Fibroblast of the aortic adventitia (primary cell): ENCODE data around the gene NOXO1. TPM values are rescaled to one million over a fixed set of nuclear protein-coding genes. Genes with fewer than 3 reads are reported as not detected.
"Not testable (repeated sequence)": the region's sequence is repeated elsewhere in the genome, so short reads cannot be mapped to it uniquely, and the experiment has no call there.

ENCODE experiments used
- DNase-seq: peaks from one replicate; pipeline ENCODE4 v3.0.0-alpha.2; 2010; ENCODE audit warnings: low read depth
- H3K4me3 ChIP-seq: 2 replicates; pipeline ENCODE4 v1.5.1; 2011; ENCODE audit warnings: low read depth, mild to moderate bottlenecking, control low read depth, low read length, moderate library complexity
- CTCF ChIP-seq: IDR thresholded peaks from 2 replicates; pipeline ENCODE4 v1.5.1; 2011; ENCODE audit warnings: mild to moderate bottlenecking, low read length, control low read depth, inconsistent platforms; ENCODE audit not compliant: insufficient read depth
- total RNA-seq: library from RNA; depleted of rRNA; stranded (reverse); fragments of >200 nt; gene quantifications from 2 replicates; pipeline ENCODE4 v1.2.3, GENCODE V29; 2012; ENCODE audit warnings: low replicate concordance

The NOXO1 gene
- total RNA-seq, 1 donor = not detected

GRCh38 chr16:1964506-1965395 lies 16.5 kb downstream of the NOXO1 start, which contains the start of gene RPS2:
TSS of gene RPS2 (minus strand) at chr16:1964826. CDS start at chr16:1964625, 201 bp downstream.
- peak within 1 kb of the TSS; percentile 92 for H3K4me3 ChIP-seq
- peak; percentile 99 for DNase-seq
- no peak for TF ChIP-seq CTCF

GRCh38 chr16:1963806-1964505 lies 17.3 kb downstream of the NOXO1 start:
- peak; percentile 42 for DNase-seq
- no peak for TF ChIP-seq CTCF

GRCh38 chr16:1962161-1963153 lies 18.8 kb downstream of the NOXO1 start:
- H3K4me3 ChIP-seq = peak overlapping the region; percentile 44
- not testable (repeated sequence) for DNase-seq

More at GRCh38 chr16:1963806-1964505, 17.3 kb downstream of the NOXO1 start:
- peak overlapping the region; percentile 85 for H3K4me3 ChIP-seq

GRCh38 chr16:1961651-1962067 lies 19.6 kb downstream of the NOXO1 start:
- DNase-seq = no peak
- no peak overlapping the region for H3K4me3 ChIP-seq
- no peak for TF ChIP-seq CTCF

- H3K4me3 ChIP-seq = peak overlapping the region; percentile 85
- TF ChIP-seq CTCF = no peak
- DNase-seq = peak; percentile 43
Measured at GRCh38 chr16:1960665-1961630, 20.3 kb downstream of the NOXO1 start.

GRCh38 chr16:1959269-1960039 lies 21.8 kb downstream of the NOXO1 start, which contains the start of gene NDUFB10:
TSS of gene NDUFB10 (plus strand) at chr16:1959538. CDS start at chr16:1959625, 87 bp downstream.
- peak; percentile 40 for TF ChIP-seq CTCF
- H3K4me3 ChIP-seq = peak within 1 kb of the TSS; percentile 85
- peak; percentile 89 for DNase-seq
